GM12878 (cell line): ENCODE measurements around the gene DES. TPM values are rescaled to one million over a fixed set of nuclear protein-coding genes. Genes with fewer than 3 reads are reported as not detected.

Experiments
- ATAC-seq: fragments of 200-7000 bp; cut with Tn5 transposase; 3 replicates; pipeline ENCODE4 v1.9.1; 2020; ENCODE audit warnings: mild to moderate bottlenecking, moderate library complexity
- BruUV-seq: library from RNA; stranded (reverse); fragments of 400-500 nt; replicated peaks from 2 replicates; lab custom pipeline; 2021; lab: Mats Ljungman, UMichigan
- CTCF ChIA-PET: fragments of 300-600 bp; sonication (Branson Sonifier 250); formaldehyde crosslinking; extraction: SDS; loops from one replicate; lab custom pipeline; 2021; ENCODE audit warnings: inconsistent platforms; lab: Yijun Ruan, JAX
- POLR2A ChIA-PET: fragments of 350-600 bp; formaldehyde crosslinking; extraction: SDS; loops from one replicate; lab custom pipeline; 2021; ENCODE audit warnings: inconsistent platforms; lab: Charles Lee
- RAD21 ChIA-PET: fragments of 300-600 bp; sonication (Branson Sonifier 250); formaldehyde crosslinking; loops from one replicate; lab custom pipeline; 2023; ENCODE audit warnings: antibody characterized with exemption; ENCODE audit not compliant: unreplicated experiment; lab: Charles Lee
- SMC1A ChIA-PET: fragments of 300-600 bp; sonication (Branson Sonifier 250); formaldehyde crosslinking; loops from one replicate; lab custom pipeline; 2023; ENCODE audit not compliant: unreplicated experiment, uncharacterized antibody; lab: Charles Lee
- DNase-seq: peaks from one replicate; pipeline ENCODE4 v3.0.0-alpha.2; 2011; ENCODE audit warnings: low read depth, low spot score
- FAIRE-seq: peaks from 3 replicates; lab custom pipeline; 2011; peaks lifted over from hg19 to GRCh38; lab: Jason Lieb, UNC
- H2AFZ ChIP-seq: 2 replicates; pipeline ENCODE4 v1.6.0; 2011; ENCODE audit warnings: low read depth, low read length, control low read depth; ENCODE audit not compliant: control insufficient read depth
- H3K27ac ChIP-seq: 2 replicates; pipeline ENCODE4 v1.5.1; 2011; ENCODE audit warnings: control low read depth; ENCODE audit not compliant: control insufficient read depth, insufficient read depth
- H3K27me3 ChIP-seq, 2 experiments: replicated peaks in 1 of 2; 2 replicates each; pipeline versions ENCODE4 v1.6.0 to v1.6.1; 2011; ENCODE audit warnings: low read length in 1 of 2; ENCODE audit not compliant: control insufficient read depth in 2 of 2, insufficient read depth in 2 of 2
- H3K36me3 ChIP-seq, 2 experiments: 2 replicates each; pipeline ENCODE4 v1.5.1; 2011; ENCODE audit warnings: low read length in 1 of 2; ENCODE audit not compliant: control insufficient read depth in 2 of 2, insufficient read depth in 2 of 2
- H3K4me1 ChIP-seq: 2 replicates; pipeline ENCODE4 v1.6.1; 2011; ENCODE audit warnings: mild to moderate bottlenecking, low read length, moderate library complexity, mixed read lengths; ENCODE audit not compliant: control insufficient read depth, insufficient read depth
- H3K4me2 ChIP-seq: 2 replicates; pipeline ENCODE4 v1.6.0; 2011; ENCODE audit warnings: control low read depth; ENCODE audit not compliant: control insufficient read depth, insufficient read depth
- H3K4me3 ChIP-seq: fragments of 200-600 bp; sonication (generic); 2 replicates; pipeline ENCODE4 v1.5.1; 2016
- H3K79me2 ChIP-seq: 2 replicates; pipeline ENCODE4 v1.6.0; 2011; ENCODE audit warnings: low read length; ENCODE audit not compliant: control insufficient read depth, insufficient read depth
- H3K9ac ChIP-seq: 2 replicates; pipeline ENCODE4 v1.8.0; 2011; ENCODE audit warnings: low read length, control low read depth, mixed read lengths; ENCODE audit not compliant: control insufficient read depth, insufficient read depth
- H3K9me3 ChIP-seq: replicated peaks from 3 replicates; pipeline ENCODE4 v1.5.1; 2011; ENCODE audit warnings: mild to moderate bottlenecking, low read length; ENCODE audit not compliant: control insufficient read depth, insufficient read depth
- H4K20me1 ChIP-seq: 2 replicates; pipeline ENCODE4 v1.6.0; 2011; ENCODE audit not compliant: control insufficient read depth, insufficient read depth
- JUND ChIP-seq: IDR thresholded peaks from 2 replicates; pipeline ENCODE4 v1.6.1; 2012; ENCODE audit warnings: low read depth, mild to moderate bottlenecking, low read length, improper control_type of control experiment, moderate library complexity
- NFYA ChIP-seq: IDR thresholded peaks from 2 replicates; pipeline ENCODE4 v1.6.1; 2011; ENCODE audit warnings: low read depth, mild to moderate bottlenecking, low read length, improper control_type of control experiment, borderline replicate concordance
- NFYB ChIP-seq: IDR thresholded peaks from 2 replicates; pipeline ENCODE4 v1.6.1; 2011; ENCODE audit warnings: low read depth, mild to moderate bottlenecking, low read length, improper control_type of control experiment, moderate library complexity; ENCODE audit not compliant: insufficient read depth
- SUZ12 ChIP-seq: fragments of 200-600 bp; sonication (generic); IDR thresholded peaks from one replicate; pipeline ENCODE4 v1.6.1; 2018; ENCODE audit warnings: antibody characterized with exemption, mild to moderate bottlenecking; ENCODE audit not compliant: unreplicated experiment
- WGBS: methylation state at CpG from one replicate; pipeline ENCODE4 v1.1.6; 2016; ENCODE audit warnings: low lambda C conversion rate; ENCODE audit not compliant: insufficient replicate concordance, insufficient coverage; ENCODE audit errors: missing lambda C conversion rate; 5-methylcytosine and 5-hydroxymethylcytosine counted together
- in situ Hi-C: fragments of 300-500 bp; cut with MboI; formaldehyde crosslinking; loops from 9 replicates; pipeline ENCODE4 v1.14.3; 2018; ENCODE audit warnings: mixed read lengths
- intact Hi-C: fragments of 100-400 bp; cut with micrococcal nuclease; formaldehyde crosslinking; loops from one replicate; pipeline ENCODE4 v1.14.2; 2022; ENCODE audit not compliant: unreplicated experiment
- polyA plus RNA-seq, 11 experiments: library from polyadenylated mRNA; depleted of rRNA in 4 of 11; unstranded in 6 of 11; stranded (reverse) in 5 of 11; fragments of >200 nt; fragmentation: Nextera tagmentation in 4 of 11; fragmentation: Illumina TruSeq in 1 of 11; extraction: Ambion mirVana in 4 of 11; extraction: Trizol in 1 of 11; gene quantifications; 1 replicate in 1 of 11; 2 replicates in 10 of 11; pipeline versions ENCODE4 v1.2.1 to v1.2.3, GENCODE V29; 2011 to 2016; ENCODE audit warnings: inconsistent platforms in 2 of 11, missing spikeins in 2 of 11, low read depth in 1 of 11
- total RNA-seq, 4 experiments: library from RNA; depleted of rRNA in 3 of 4; stranded (reverse); fragments of >200 nt in 3 of 4; fragmentation: Illumina TruSeq in 1 of 4; extraction: Trizol in 1 of 4; gene quantifications; 2 replicates each; pipeline versions ENCODE4 v1.2.1 to v1.2.3, GENCODE V29; 2013 to 2021
- TF ChIP-seq, protein P1 (sequence below): fragments of 450-650 bp; IDR thresholded peaks from 2 replicates; pipeline ENCODE4 v1.6.1; 2018; ENCODE audit warnings: borderline replicate concordance, mild to moderate bottlenecking; ENCODE audit not compliant: partially characterized antibody

The DES gene
- total and polyA plus RNA-seq, 10 of the 15 experiments (the other 5 are each of a cell fraction or from before 2014, with no cell fraction given), result 0.80 TPM; not detected in 9

DNA sequence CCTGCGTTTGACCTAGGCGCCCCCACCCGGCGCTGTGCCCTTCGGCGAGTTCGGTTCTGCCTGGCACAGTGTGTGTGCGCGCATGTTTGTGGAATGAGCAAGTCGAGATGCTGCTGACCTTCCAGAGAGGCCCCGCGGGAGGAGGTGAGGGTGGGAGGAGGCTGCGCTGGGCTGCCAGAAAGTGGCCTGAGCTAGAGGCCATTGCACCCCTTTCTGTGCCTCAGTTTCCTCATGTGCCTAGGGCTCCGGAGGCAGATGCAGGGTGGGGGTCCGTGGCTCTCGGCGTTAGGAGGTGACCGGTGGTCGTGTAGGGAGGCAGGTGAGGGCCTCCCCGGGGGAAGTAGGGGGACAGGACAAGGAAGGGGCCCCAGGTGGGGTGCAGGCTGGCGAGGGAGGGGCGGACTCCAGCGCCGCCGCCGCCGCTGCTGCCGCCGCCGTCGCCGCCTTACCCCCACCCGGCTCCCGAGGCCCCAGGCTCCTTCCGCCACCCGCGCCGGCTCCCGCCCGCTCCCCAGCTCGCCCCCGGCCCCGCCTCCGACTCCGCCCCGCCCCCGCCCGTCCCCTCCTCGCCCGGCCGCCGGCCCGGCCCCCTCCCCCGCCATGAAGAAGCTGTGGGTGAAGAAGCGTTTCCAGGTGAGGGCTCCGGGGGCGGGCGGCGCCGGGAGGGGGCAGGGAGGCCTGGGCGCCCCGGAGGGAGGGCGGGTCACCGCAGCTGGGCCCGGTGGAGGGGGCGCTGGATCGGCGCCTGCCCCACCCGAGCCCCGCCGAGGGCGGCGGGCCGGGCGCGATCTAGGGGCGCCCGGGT is 23.5 kb downstream of the DES start:
- in situ Hi-C loops, result no loop called here
- H3K9me3 ChIP-seq, result no peaks in the 10 kb centered on the region
- H3K4me2 ChIP-seq, result no peak overlapping the region
- H3K36me3 ChIP-seq, result no peaks in the 10 kb centered on the region
- DNase-seq (no peak), FAIRE-seq (no peak), ATAC-seq (no peak)
- SMC1A ChIA-PET, result interaction anchor here (1.6 kb wide), 1 partner anchor 14 kb away, joined by 4 read pairs; no protein-coding TSS in a partner anchor
- no peaks in the 10 kb centered on the region for H3K4me1 ChIP-seq
- POLR2A ChIA-PET, result no interaction called here
- H4K20me1 ChIP-seq, result no peaks in the 10 kb centered on the region
- intact Hi-C loops, result no loop called here
- TF ChIP-seq JUND (no peak), NFYA (no peak), NFYB (no peak), SUZ12 (peak; percentile 47)
- TF ChIP-seq, protein P1, sequence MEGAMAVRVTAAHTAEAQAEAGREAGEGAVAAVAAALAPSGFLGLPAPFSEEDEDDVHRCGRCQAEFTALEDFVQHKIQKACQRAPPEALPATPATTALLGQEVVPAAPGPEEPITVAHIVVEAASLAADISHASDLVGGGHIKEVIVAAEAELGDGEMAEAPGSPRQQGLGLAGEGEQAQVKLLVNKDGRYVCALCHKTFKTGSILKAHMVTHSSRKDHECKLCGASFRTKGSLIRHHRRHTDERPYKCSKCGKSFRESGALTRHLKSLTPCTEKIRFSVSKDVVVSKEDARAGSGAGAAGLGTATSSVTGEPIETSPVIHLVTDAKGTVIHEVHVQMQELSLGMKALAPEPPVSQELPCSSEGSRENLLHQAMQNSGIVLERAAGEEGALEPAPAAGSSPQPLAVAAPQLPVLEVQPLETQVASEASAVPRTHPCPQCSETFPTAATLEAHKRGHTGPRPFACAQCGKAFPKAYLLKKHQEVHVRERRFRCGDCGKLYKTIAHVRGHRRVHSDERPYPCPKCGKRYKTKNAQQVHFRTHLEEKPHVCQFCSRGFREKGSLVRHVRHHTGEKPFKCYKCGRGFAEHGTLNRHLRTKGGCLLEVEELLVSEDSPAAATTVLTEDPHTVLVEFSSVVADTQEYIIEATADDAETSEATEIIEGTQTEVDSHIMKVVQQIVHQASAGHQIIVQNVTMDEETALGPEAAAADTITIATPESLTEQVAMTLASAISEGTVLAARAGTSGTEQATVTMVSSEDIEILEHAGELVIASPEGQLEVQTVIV, result no peak
- TF ChIP-seq, all 136 proteins: peak for 1
- Histone ChIP-seq H3K79me2 (no peaks in the 10 kb centered on the region), H3K27ac (no peak overlapping the region), H3K4me3 (no peak overlapping the region), H3K27me3 (peaks cover 4 to 9% of the 10 kb centered on the region in 2 experiments), H2AFZ (no peak overlapping the region), H3K9ac (no peak overlapping the region)
- BruUV-seq, result no TSS peak
- RAD21 ChIA-PET, result no interaction called here
- CTCF ChIA-PET, result interaction anchor here (1.6 kb wide), 1 partner anchor 38 kb away, joined by 4 read pairs; no protein-coding TSS in a partner anchor
- 20% methylated on average over 34 of the region's 78 CpGs for WGBS
